Cardiac fibroblast (primary cell): Measurements from ENCODE around the gene SPAG16.

Experiments used
- DNase-seq, 2 donors: peaks; one replicate each; pipeline versions ENCODE4 v3.0.0 to v3.0.0-alpha.2; 2010; ENCODE audit warnings: low read depth in 2 of 2
- H3K4me3 ChIP-seq, 2 donors: replicated peaks in 1 of 2; 1 replicate in 1 of 2; 2 replicates in 1 of 2; pipeline ENCODE4 v1.5.1; 2011; ENCODE audit warnings: low read depth in 2 of 2, low read length in 2 of 2, mild to moderate bottlenecking in 2 of 2, moderate library complexity in 1 of 2
- TF ChIP-seq, protein P1 (sequence below): IDR thresholded peaks from one replicate; pipeline ENCODE4 v1.5.1; 2011; ENCODE audit warnings: low read depth, mild to moderate bottlenecking, low read length, inconsistent platforms

The SPAG16 gene

DNA sequence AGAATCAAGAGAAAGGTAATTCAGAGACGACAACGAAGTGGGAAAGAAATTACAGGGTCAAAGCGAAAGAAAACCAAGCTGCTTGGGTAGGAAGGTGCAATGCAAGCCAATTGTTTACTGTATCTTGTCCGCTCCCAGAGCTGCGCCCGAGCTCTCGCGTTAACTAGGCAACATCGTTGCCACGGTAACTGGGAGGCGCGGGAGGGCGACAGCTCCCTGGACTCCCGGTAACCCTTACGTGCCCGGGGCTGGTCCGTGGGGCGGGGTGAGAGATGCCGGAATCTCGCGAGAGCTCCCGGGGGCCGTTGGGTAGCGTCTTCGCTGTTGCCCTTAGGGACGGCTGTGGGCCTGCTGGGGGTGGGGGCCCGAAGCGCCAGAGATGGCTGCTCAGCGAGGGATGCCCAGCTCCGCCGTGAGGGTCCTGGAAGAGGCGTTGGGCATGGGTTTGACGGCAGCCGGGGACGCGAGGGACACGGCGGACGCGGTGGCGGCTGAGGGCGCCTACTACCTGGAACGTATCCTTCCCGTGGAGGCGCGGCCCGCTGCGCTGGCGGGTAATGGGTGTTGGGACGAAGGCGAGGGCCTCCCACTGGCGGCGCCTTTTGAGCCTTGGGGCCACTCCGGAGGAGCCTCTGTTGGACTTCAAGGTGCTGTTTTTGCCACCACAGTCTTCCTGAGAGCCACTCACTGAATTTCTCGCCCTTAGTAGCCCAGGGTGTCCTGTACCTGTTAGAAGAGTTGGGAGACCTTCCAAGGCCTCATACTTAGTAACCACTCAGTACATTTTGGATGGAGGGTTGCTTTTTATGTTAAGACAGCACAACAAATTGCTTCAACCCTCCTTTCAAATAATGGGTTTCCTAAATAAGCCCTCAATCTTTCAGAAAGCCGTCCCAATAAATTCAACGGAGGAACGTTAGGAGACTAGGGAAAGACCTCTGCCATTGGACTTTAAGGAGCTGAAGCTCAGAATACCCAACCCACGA, at the start of gene SPAG16:
SPAG16 (plus strand) TSS at position 360 of the 986 bp plus-strand sequence.
- H3K4me3 ChIP-seq = peak within 1 kb of the TSS; percentile 89 to 95
- peak; percentile 98 to 99 for DNase-seq
- TF ChIP-seq, protein P1, sequence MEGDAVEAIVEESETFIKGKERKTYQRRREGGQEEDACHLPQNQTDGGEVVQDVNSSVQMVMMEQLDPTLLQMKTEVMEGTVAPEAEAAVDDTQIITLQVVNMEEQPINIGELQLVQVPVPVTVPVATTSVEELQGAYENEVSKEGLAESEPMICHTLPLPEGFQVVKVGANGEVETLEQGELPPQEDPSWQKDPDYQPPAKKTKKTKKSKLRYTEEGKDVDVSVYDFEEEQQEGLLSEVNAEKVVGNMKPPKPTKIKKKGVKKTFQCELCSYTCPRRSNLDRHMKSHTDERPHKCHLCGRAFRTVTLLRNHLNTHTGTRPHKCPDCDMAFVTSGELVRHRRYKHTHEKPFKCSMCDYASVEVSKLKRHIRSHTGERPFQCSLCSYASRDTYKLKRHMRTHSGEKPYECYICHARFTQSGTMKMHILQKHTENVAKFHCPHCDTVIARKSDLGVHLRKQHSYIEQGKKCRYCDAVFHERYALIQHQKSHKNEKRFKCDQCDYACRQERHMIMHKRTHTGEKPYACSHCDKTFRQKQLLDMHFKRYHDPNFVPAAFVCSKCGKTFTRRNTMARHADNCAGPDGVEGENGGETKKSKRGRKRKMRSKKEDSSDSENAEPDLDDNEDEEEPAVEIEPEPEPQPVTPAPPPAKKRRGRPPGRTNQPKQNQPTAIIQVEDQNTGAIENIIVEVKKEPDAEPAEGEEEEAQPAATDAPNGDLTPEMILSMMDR = no peak

DNA sequence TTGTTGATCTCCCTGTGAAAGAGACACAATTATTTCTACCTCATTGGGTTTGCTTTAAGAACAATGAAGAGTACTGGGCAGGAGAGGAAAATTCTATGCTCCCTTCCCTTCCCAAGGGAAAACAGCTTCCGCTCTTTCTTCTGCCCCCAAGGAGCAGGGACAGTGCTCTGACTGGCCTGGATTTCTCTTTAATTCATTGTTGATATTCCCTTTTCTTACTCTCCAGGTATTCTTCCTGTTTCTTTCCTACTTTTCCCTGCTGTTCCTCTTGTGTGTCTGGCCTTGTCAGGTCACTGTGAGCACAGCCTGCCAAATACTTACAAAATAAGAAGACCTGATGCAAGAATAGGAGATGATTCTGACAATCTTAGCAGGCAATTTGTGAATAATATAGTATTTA, 49.6 kb upstream of the SPAG16 start:
- TF ChIP-seq, protein P1 = no peak
- no peak overlapping the region for H3K4me3 ChIP-seq
- peak; percentile 26 to 64 for DNase-seq

DNA sequence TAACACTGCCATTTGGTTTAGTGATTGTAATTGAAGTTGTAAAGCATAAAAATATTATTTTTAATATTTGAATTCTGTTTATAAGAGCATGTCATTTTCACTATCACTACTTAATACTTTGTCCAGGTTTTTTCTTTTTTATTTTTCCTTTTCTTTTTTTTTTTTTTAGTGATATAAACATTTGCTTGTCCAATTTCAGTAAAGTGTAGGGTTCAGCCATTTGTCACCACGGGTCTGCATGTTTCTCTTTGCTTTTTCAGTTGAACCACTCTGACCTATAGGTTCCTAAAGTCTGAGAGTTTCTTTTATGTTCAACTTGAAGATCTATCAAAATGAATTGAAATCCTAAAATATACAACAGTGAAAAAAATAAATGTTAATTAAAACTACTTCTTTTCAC, 48.5 kb upstream of the SPAG16 start:
- TF ChIP-seq, protein P1 = no peak
- no peak overlapping the region for H3K4me3 ChIP-seq
- no peak for DNase-seq

DNA sequence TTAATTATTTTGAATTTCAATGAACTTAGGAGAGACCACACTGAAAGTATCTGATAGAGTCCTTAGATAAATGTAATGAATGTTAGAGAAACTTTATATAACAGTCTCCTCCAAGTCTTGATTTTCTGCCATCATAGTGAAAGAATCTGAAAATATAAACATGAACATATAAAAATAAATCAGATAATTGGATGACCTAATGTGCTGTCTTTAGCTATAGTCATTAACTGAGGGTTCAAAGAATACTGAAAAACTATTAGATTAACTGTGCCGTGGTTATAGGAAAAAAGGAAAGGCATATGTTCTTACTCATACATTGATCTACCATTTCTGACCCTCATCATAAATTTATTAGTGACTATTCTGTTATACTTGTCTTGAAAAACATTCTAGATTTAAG, 47.0 kb upstream of the SPAG16 start:
- peak in 1 of 2 donors; percentile 24 for DNase-seq
- H3K4me3 ChIP-seq = no peak overlapping the region
- TF ChIP-seq, protein P1 = no peak

DNA sequence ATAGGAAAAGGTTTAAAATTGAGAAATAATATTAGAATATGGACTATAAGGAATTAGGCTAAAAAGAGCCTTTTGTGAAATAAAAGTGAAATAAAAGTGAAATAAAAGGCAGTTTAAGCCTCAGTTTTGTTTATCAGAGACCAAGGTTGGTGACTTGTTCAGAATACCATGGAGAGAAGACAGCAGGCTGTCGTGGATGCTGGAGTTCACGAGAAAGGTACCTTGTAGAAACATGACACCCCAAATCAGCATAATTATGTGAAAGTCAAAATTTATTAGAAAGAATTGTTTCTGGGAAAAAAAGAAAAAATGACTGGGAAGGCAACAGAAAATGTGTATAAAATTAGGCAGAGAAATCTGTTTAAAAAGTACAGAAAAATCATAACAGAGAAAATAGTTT, 46.5 kb upstream of the SPAG16 start:
- peak overlapping the region in 1 of 2 donors; percentile 32 for H3K4me3 ChIP-seq
- TF ChIP-seq, protein P1 = no peak
- peak; percentile 18 to 46 for DNase-seq

DNA sequence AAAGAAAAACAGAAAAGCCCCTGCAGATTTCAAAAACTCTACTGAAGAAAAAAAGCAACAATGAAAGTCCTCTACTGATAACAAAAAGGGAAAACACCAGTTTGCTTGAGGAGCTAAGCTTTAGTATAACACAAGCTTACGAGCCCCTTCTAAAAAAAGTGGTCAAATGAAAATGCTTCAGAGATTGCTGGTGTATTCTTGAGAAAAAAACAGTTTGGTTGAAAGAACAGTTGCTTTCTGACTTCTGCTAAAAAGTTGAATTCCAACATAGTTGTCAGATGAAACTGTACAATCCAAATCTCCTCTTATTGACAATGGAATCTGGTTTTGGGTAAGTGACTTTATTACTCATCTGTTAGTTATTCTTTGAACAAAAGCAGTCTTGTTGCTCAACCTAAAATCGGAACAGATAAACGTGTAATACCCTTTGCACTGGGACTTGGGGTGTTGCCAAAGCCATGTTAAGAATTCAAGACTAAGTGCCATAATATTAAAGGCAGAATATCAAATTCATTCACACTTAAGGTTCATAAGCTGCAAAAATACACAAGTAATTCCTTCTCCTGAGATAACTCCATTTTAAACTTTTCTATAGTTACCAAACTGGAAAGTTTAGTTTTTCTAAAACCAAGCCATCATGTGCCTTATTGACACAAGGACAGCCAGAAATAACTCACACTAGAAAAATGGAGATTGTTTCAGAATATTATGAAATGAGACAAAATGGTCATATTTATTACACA, 45.3 kb upstream of the SPAG16 start:
- H3K4me3 ChIP-seq = peak overlapping the region in 1 of 2 donors; percentile 32
- peak; percentile 95 to 96 for DNase-seq
- TF ChIP-seq, protein P1 = no peak
